Measurements from ENCODE around the gene DGKZ. TPM values are rescaled to one million over a fixed set of nuclear protein-coding genes. Genes with fewer than 3 reads are reported as not detected.

DGKZ gene
- total RNA-seq, 1 donor from 2014 or later, result 32.1 TPM

GRCh38 chr11:46327829-46328228, 19.4 kb upstream of the DGKZ start:
- no peak for DNase-seq (ENCODE audit: low read depth)

GRCh38 chr11:46330154-46330553, 17.1 kb upstream of the DGKZ start:
- no peak for DNase-seq (ENCODE audit: low read depth)

- no peak for DNase-seq (ENCODE audit: low read depth)
Observed at GRCh38 chr11:46330563-46331281, 16.5 kb upstream of the DGKZ start.

- no peak for DNase-seq (ENCODE audit: low read depth)
Observed at GRCh38 chr11:46331282-46331984, 15.8 kb upstream of the DGKZ start.

GRCh38 chr11:46332093-46332567, 15.1 kb upstream of the DGKZ start:
- no peak for DNase-seq (ENCODE audit: low read depth)

GRCh38 chr11:46332568-46333393, 14.5 kb upstream of the DGKZ start:
- no peak for DNase-seq (ENCODE audit: low read depth)

GRCh38 chr11:46333394-46333947, 13.8 kb upstream of the DGKZ start:
- no peak for DNase-seq (ENCODE audit: low read depth)

- DNase-seq (ENCODE audit: low read depth), result no peak
Observed at GRCh38 chr11:46334211-46334610, 13.1 kb upstream of the DGKZ start.

- no peak for DNase-seq (ENCODE audit: low read depth)
Observed at GRCh38 chr11:46335271-46335670, 12.0 kb upstream of the DGKZ start.

GRCh38 chr11:46335890-46336562, 11.2 kb upstream of the DGKZ start:
- DNase-seq (ENCODE audit: low read depth), result no peak

- no peak for DNase-seq (ENCODE audit: low read depth)
Observed at GRCh38 chr11:46336563-46337180, 10.6 kb upstream of the DGKZ start.

- DNase-seq (ENCODE audit: low read depth), result no peak
Observed at GRCh38 chr11:46337626-46338345, 9.5 kb upstream of the DGKZ start.

GRCh38 chr11:46338636-46338987, 8.7 kb upstream of the DGKZ start:
- no peak for DNase-seq (ENCODE audit: low read depth)

- DNase-seq (ENCODE audit: low read depth), result no peak
Observed at GRCh38 chr11:46338988-46339666, 8.1 kb upstream of the DGKZ start.

GRCh38 chr11:46339816-46340215, 7.4 kb upstream of the DGKZ start:
- DNase-seq (ENCODE audit: low read depth), result no peak

- no peak for DNase-seq (ENCODE audit: low read depth)
Observed at GRCh38 chr11:46341454-46341853, 5.8 kb upstream of the DGKZ start.

- DNase-seq (ENCODE audit: low read depth), result no peak
Observed at GRCh38 chr11:46342239-46342638, 5.0 kb upstream of the DGKZ start.

- no peak for DNase-seq (ENCODE audit: low read depth)
Observed at GRCh38 chr11:46343520-46343919, 3.7 kb upstream of the DGKZ start.

GRCh38 chr11:46345131-46345597, 2.1 kb upstream of the DGKZ start:
- DNase-seq (ENCODE audit: low read depth), result no peak

Data from renal cortical epithelial cell (primary cell).